Liver (tissue), 9 donors: Measurements from ENCODE around the gene FLNC. TPM values are rescaled to one million over a fixed set of nuclear protein-coding genes. Genes with fewer than 3 reads are reported as not detected.

Source experiments
- DNase-seq: peaks from one replicate; pipeline ENCODE4 v3.0.0-alpha.2; 2017; ENCODE audit warnings: low spot score
- H3K27ac ChIP-seq, 2 donors: one replicate each; pipeline ENCODE4 v1.7.0; 2013; ENCODE audit warnings: inconsistent platforms in 2 of 2, low read length in 2 of 2, control low read depth in 1 of 2, low read depth in 1 of 2, mild to moderate bottlenecking in 1 of 2
- H3K27me3 ChIP-seq, 4 donors: one replicate each; pipeline versions ENCODE4 v1.6.1 to v1.7.0; 2013; ENCODE audit warnings: low read length in 3 of 4, inconsistent platforms in 1 of 4, mild to moderate bottlenecking in 1 of 4, moderate library complexity in 1 of 4; ENCODE audit not compliant: control insufficient read depth in 4 of 4, insufficient read depth in 4 of 4
- H3K36me3 ChIP-seq, 4 donors: one replicate each; pipeline versions ENCODE4 v1.6.1 to v1.7.0; 2013; ENCODE audit warnings: low read length in 3 of 4, mild to moderate bottlenecking in 3 of 4, low read depth in 1 of 4, moderate library complexity in 1 of 4; ENCODE audit not compliant: control insufficient read depth in 4 of 4, insufficient read depth in 3 of 4
- H3K4me1 ChIP-seq, 4 donors: one replicate each; pipeline versions ENCODE4 v1.6.1 to v1.7.0; 2013; ENCODE audit warnings: low read length in 3 of 4, mild to moderate bottlenecking in 3 of 4, moderate library complexity in 1 of 4; ENCODE audit not compliant: control insufficient read depth in 4 of 4, insufficient read depth in 4 of 4
- H3K4me3 ChIP-seq, 3 donors: one replicate each; pipeline versions ENCODE4 v1.6.1 to v1.7.0; 2013; ENCODE audit warnings: low read length in 3 of 3, control low read depth in 1 of 3, low read depth in 1 of 3, mild to moderate bottlenecking in 1 of 3
- H3K9ac ChIP-seq, 2 donors: one replicate each; pipeline ENCODE4 v1.7.0; 2013; ENCODE audit warnings: low read length in 2 of 2, mild to moderate bottlenecking in 2 of 2, moderate library complexity in 2 of 2, control low read depth in 1 of 2, low read depth in 1 of 2
- H3K9me3 ChIP-seq, 4 donors: one replicate each; pipeline versions ENCODE4 v1.6.1 to v1.7.0; 2013; ENCODE audit warnings: low read length in 3 of 4; ENCODE audit not compliant: control insufficient read depth in 4 of 4
- ATF3 ChIP-seq: IDR thresholded peaks from 2 replicates; pipeline ENCODE4 v1.6.1; 2016; ENCODE audit warnings: antibody characterized with exemption
- CTCF ChIP-seq: fragments of 150-350 bp; IDR thresholded peaks from 2 replicates; pipeline ENCODE4 v1.5.1; 2017; ENCODE audit warnings: improper control_type of control experiment, low read depth, low read length; ENCODE audit not compliant: missing input control
- EGR1 ChIP-seq, 2 donors: IDR thresholded peaks; 2 replicates each; pipeline ENCODE4 v1.6.1; 2016 to 2018; ENCODE audit warnings: antibody characterized with exemption in 2 of 2, low read depth in 2 of 2
- FOXA2 ChIP-seq: IDR thresholded peaks from 2 replicates; pipeline ENCODE4 v1.6.1; 2016; ENCODE audit warnings: antibody characterized with exemption
- GABPA ChIP-seq, 2 donors: IDR thresholded peaks in 1 of 2; conservative IDR thresholded peaks in 1 of 2; 2 replicates each; pipeline ENCODE4 v1.6.1; 2016; ENCODE audit warnings: antibody characterized with exemption in 2 of 2, mild to moderate bottlenecking in 1 of 2, moderate library complexity in 1 of 2
- HNF4A ChIP-seq, 2 donors: conservative IDR thresholded peaks; 2 replicates each; pipeline ENCODE4 v1.6.1; 2016; ENCODE audit warnings: antibody characterized with exemption in 2 of 2, mild to moderate bottlenecking in 2 of 2
- HNF4G ChIP-seq: IDR thresholded peaks from 2 replicates; pipeline ENCODE4 v1.6.1; 2016; ENCODE audit warnings: antibody characterized with exemption
- NR2F2 ChIP-seq: IDR thresholded peaks from 2 replicates; pipeline ENCODE4 v1.6.1; 2016; ENCODE audit warnings: antibody characterized with exemption
- RAD21 ChIP-seq, 2 donors: IDR thresholded peaks; 2 replicates each; pipeline ENCODE4 v1.6.1; 2016; ENCODE audit warnings: antibody characterized with exemption in 2 of 2, mild to moderate bottlenecking in 2 of 2
- REST ChIP-seq: IDR thresholded peaks from 2 replicates; pipeline ENCODE4 v1.6.1; 2016; ENCODE audit warnings: antibody characterized with exemption, mild to moderate bottlenecking
- RXRA ChIP-seq, 2 donors: IDR thresholded peaks; 2 replicates each; pipeline ENCODE4 v1.6.1; 2017 to 2018; ENCODE audit warnings: antibody characterized with exemption in 2 of 2, mild to moderate bottlenecking in 1 of 2
- SP1 ChIP-seq: IDR thresholded peaks from 2 replicates; pipeline ENCODE4 v1.6.1; 2018; ENCODE audit warnings: antibody characterized with exemption, mild to moderate bottlenecking
- ZBTB33 ChIP-seq: IDR thresholded peaks from 2 replicates; pipeline ENCODE4 v1.6.1; 2016; ENCODE audit warnings: antibody characterized with exemption
- WGBS: extraction: QIAGEN DNeasy Blood & Tissue Kit; methylation state at CpG from one replicate; pipeline ENCODE4 v1.1.7; 2013; 5-methylcytosine and 5-hydroxymethylcytosine counted together
- polyA plus RNA-seq, 2 donors: library from polyadenylated mRNA; stranded (reverse) in 1 of 2; unstranded in 1 of 2; fragments of 200-250 nt in 1 of 2; fragments of >200 nt in 1 of 2; fragmentation: Nextera tagmentation in 1 of 2; extraction: Ambion mirVana in 1 of 2; gene quantifications; one replicate each; pipeline versions ENCODE4 v1.2.1 to v1.2.3, GENCODE V29; 2013 to 2015
- total RNA-seq, 2 donors: library from RNA; depleted of rRNA; stranded (reverse); fragments of >200 nt; gene quantifications; one replicate each; pipeline ENCODE4 v1.2.3, GENCODE V29; 2014
- donor health status: healthy.
- donor health status: healthy.
- donor health status: healthy.
- donor health status: healthy.
- donor health status: healthy.

FLNC gene
- total and polyA plus RNA-seq, 4 donors = 0.03 to 2.3 (median 0.53) TPM

- Histone ChIP-seq H3K4me3 (no peak overlapping the region), H3K9ac (no peak overlapping the region), H3K9me3 (no peaks in the 10 kb centered on the region), H3K36me3 (no peaks in the 10 kb centered on the region), H3K4me1 (peaks cover 0 to 4% (median 0%) of the 10 kb centered on the region in 4 donors), H3K27me3 (no peaks in the 10 kb centered on the region), H3K27ac (no peak overlapping the region)
- no peak for DNase-seq
- TF ChIP-seq EGR1 (IDR thresholded peaks at IDR 0.05; ENCODE audit: low read depth in 2 of 2) (no peak), RXRA (IDR thresholded peaks at IDR 0.05) (no peak), GABPA (IDR thresholded peaks at IDR 0.05 in 1 of 2, conservative IDR thresholded peaks at IDR 0.05 in 1 of 2) (no peak), NR2F2 (no peak), SP1 (no peak), HNF4A (conservative IDR thresholded peaks at IDR 0.05) (no peak), CTCF (no peak)
- 91% methylated on average over 26 of the region's 26 CpGs for WGBS
These were observed 54.6 kb downstream of the FLNC start for GRCh38 chr7:128884561-128885369.

- Histone ChIP-seq H3K4me3 (no peak overlapping the region), H3K9ac (no peak overlapping the region), H3K36me3 (no peaks in the 10 kb centered on the region), H3K9me3 (no peaks in the 10 kb centered on the region), H3K27me3 (no peaks in the 10 kb centered on the region), H3K27ac (no peak overlapping the region), H3K4me1 (no peaks in the 10 kb centered on the region)
- WGBS = 95% methylated on average over 10 of the region's 10 CpGs
- TF ChIP-seq RAD21 (IDR thresholded peaks at IDR 0.05) (no peak), GABPA (IDR thresholded peaks at IDR 0.05 in 1 of 2, conservative IDR thresholded peaks at IDR 0.05 in 1 of 2) (no peak)
- DNase-seq = no peak
These were observed 55.4 kb downstream of the FLNC start for GRCh38 chr7:128885370-128886187.

- WGBS = 84% methylated on average over 14 of the region's 14 CpGs
- no peak for DNase-seq
- H3K36me3 ChIP-seq = no peaks in the 10 kb centered on the region
- no peaks in the 10 kb centered on the region for H3K9me3 ChIP-seq
- H3K4me1 ChIP-seq = peaks cover 0 to 3% (median 1%) of the 10 kb centered on the region in 4 donors
- no peak overlapping the region for H3K27ac ChIP-seq
- H3K9ac ChIP-seq = no peak overlapping the region
- H3K27me3 ChIP-seq = no peaks in the 10 kb centered on the region
- no peak overlapping the region for H3K4me3 ChIP-seq
- TF ChIP-seq RXRA (IDR thresholded peaks at IDR 0.05) (no peak), NR2F2 (no peak), ZBTB33 (no peak), ATF3 (no peak), CTCF (no peak), FOXA2 (no peak), EGR1 (IDR thresholded peaks at IDR 0.05; ENCODE audit: low read depth in 2 of 2) (no peak), REST (no peak), HNF4G (no peak)
These were observed 56.4 kb downstream of the FLNC start for GRCh38 chr7:128886391-128887168.
